ENCODE measurements around the gene ANP32E.
"Not testable (repeated sequence)": the region's sequence is repeated elsewhere in the genome, so short reads cannot be mapped to it uniquely, and the experiment has no call there.

Gene ANP32E

DNA sequence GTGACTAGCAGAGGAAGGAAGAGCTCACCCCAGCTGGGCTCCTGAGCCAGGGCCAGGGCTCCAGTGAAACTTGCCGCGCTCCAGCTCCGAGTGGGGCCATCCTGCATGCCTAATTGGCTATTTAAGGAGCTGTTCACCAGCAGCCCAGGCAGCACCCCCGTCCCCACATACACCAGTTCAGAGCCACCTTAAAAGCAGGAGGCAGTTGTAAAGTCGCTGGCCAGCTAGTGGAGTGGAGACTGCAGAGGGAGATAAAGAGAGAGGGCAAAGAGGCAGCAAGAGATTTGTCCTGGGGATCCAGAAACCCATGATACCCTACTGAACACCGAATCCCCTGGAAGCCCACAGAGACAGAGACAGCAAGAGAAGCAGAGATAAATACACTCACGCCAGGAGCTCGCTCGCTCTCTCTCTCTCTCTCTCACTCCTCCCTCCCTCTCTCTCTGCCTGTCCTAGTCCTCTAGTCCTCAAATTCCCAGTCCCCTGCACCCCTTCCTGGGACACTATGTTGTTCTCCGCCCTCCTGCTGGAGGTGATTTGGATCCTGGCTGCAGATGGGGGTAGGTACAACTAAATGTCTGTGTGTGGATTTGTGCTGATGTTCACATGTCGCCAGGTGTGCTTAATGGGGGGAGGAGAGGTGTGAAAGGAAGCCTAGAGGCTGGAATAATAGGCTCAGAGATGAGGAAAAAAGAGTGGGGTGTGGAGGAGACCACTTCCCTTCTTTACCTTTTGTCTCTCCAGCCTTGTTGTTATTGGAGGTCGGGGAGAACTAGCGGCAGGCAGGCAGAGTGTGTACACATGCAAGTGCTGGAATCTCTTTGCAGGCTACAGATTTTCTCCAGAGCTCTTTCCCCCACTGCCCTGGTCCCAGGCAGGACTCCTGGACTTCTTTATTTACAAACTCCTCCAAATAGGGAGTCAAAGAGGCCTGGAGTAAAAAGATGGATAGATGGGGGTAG lies 22.0 kb upstream of the ANP32E start, which contains the start of gene CA14:
Gene CA14, plus strand, starts transcription at position 151 of the 962 bp plus-strand sequence. Its CDS starts 355 bp downstream, at position 506.
- no peak for DNase-seq (ENCODE audit: low read depth in 2 of 2)

DNA sequence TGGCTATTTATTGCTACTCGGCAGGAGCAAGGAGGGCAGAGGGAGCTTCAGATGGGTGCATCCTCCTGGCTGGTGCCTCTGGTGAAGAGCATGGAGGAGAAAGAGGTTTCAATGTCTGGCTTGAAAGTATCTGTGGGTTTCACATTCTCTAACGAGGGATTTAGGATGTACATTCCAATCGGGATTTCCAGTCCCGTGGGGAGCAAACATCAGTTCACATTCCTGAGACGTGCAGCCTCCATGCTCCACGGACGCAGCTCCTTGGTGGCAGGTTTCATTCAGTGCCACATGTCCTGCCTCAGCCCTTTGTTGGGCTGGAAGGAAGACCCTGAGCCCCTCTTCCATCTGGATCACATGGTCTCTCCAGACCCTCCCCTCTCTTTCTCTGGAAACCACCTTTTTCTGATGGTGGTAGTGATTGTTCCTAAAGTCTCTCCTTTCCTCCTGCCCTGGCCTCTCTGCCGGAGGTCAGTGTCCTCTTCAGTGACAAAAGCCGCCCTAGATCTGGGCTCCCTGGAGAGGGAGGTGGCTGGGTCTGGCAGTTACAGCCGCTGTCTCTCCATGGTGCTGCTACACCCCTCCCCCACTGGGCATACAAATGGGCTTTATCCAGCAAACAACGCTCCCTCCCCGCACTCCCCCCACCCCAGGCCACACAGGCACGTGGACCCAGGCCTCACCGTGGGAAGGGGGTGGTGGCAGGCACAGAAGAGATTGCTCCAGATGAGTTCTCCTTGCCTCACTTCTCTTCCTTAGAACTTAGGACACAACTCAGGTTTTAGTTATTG lies 20.8 kb upstream of the ANP32E start:
- DNase-seq (ENCODE audit: low read depth in 2 of 2): no peak

DNA sequence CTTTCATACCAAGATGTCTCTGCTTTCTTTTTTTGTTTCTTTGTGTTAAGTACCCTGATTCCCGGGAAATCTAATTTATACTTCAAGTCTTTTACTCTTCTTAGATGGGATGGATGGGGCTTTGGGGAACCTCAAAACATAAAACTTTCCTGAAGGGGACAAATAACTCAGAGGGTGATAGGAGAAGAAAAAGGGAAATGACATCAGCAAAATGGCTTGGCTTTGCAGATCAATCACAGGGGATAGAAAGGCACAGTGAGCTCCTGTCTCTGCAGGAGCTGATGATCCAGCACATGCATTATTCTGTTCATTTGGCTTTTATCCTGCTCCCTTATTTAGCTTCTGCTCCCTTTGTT lies 20.3 kb upstream of the ANP32E start:
- DNase-seq (ENCODE audit: low read depth in 2 of 2): no peak

DNA sequence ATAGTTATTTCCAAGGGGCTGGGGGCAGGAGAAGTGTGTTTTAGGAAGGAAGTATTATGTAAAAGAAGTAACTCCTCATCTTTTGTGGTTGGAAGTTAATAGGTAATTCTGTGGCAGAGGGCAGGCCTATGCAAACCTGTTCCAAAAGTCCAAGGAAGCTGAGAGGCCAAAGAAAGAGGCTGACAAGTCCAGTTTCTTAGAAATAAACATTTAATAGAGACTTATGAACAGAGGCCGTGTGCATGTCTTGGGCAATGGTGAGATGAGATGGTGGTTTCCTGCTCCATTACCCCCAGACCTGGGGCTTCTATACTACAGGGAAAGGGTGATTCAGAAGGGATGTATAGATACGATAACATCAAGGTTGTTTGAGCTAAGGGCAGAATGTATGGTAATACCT lies 14.0 kb upstream of the ANP32E start:
- DNase-seq (ENCODE audit: low read depth in 2 of 2): no peak

DNA sequence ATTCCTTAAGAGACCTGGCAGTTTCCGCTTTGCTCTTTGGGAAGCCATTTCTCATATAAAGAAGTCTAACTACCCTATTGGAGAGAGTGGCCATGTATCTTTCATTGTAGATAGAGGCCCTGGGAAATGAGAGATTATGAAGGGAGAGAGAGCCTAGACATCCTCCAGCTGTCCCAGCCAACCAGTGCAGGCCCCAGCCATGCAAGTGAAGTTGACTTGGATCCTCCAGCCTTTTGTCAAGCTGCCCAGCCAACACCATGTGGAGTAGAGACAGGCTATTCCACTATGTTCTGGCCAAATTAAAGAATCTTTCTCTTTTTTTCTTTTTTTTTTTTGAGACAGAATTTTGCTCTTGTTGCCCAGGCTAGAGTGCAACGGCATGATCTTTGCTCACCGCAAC lies 7.1 kb upstream of the ANP32E start:
- no peak for DNase-seq (ENCODE audit: low read depth in 2 of 2)

DNA sequence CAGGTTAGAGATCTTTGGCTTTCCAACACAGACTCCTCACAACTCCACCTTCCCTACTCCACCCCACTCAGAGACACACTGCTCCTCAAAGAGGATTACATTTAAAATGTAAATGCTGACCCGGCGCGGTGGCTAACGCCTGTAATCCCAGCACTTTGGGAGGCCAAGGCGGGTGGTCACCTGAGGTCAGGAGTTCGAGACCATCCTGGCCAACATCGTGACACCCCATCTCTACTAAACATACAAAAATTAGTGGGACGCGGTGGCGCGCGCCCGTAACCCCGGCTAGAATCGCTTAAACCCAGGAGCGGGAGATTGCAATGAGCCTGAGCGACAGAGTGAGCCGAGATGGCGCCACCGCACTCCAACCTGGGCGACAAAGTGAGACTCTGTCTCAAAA lies 1.8 kb upstream of the ANP32E start:
- no peak for DNase-seq (ENCODE audit: low read depth in 2 of 2)

DNA sequence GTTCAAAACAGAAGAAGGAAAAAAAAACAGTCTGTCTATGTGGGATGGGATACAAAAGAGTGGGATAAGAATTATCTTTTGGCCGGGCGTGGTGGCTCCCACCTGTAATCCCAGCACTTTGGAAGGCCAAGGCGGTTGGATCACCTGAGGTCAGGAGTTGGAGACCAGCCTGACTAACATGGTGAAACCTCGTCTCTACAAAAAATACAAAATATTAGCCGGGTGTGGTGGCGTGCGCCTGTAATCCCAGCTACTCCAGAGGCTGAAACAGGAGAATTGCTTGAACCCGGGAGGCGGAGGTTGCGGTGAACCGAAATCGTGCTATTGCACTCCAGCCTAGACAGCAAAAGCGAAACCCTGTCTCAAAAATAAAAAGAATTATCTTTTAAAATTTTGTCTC lies 1.3 kb upstream of the ANP32E start:
- DNase-seq (ENCODE audit: low read depth in 2 of 2): not testable (repeated sequence)

DNA sequence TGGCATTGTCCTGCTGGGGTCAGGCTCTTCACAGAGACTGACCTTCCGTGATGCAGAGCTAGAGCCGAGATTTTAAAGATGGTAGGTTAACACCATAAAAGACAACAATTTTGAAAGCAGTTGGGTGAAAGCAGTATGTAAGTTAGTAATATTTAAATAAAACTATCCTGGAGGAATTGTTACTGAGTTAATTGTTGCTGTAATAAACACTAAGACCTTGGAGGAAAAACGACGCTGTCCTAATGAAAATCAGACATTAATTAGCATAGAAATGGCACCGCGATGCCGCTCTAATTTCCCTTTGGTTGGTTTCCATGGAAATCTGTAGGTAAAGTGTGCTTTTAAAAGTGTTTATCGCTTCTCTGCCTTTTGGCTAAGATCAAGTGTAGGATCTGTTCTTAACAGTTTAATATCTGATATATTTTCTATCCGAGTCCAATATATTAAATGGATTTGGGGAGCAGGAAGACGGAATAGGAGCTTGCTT lies 745 bp upstream of the ANP32E start:
- DNase-seq (ENCODE audit: low read depth in 2 of 2): no peak

DNA sequence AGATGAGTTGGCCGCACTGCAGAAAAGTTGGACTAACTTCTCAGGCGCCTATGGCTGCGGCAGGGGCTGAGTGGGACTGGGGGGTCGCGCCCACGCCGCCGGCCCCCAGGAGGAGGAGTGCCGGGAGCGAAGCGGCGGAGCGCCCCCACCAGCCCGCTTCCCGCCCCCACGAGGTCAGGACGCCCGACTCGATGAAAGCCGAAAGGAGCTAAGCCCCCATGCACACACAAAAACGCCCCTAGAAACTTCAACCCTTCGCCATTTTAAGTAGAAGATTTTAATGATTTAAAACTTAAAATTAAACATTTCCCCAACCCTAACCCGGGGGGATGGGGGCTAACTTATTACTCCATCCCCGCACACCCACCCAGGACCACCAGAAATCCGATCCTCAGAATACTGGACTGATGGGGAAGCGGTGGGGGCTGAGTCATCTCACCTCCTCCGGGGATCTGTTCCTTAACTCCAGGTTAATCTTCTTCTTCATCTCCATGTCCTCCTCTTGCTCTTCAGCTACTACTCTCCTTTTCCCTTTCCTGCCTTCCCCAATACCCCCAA lies 539 bp downstream of the ANP32E start:
- DNase-seq (ENCODE audit: low read depth in 2 of 2): peak in 1 of 2 donors; percentile 27

DNA sequence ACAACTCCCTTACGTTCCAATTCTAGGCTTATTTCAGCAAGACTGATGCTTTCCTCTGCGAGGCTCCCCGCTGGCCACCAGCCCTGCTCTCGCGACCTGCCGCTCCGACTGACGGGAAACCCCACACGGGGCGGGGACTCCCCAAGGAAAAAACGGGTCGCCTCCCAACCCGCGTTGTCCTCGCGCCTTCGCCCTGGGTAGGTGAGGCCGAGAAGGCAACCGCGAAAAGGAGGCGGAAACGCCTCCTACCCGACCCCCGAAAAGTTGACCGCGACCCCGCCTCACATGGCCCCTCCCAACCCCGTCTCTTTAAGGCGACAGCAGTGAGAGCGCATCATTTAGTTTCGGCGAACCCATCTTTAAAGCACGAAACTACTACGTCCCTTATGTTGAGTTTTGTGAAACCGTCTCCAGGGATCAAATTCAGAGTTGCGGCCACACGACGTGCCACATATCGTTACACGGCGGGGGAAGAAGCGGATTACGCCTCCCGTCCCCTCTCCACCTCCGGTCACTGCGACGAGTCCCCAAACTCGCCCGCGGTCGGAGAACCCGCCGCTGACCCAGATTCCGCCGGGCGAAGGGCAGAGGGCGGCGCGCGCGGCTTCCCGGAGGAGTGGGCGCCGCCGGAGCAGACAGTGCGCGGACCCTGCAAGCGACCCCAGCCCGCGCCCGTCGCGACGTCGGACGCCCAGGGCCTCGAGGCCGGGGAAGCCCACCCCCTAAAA lies 1.2 kb downstream of the ANP32E start:
- peak; percentile 81 to 89 for DNase-seq (ENCODE audit: low read depth in 2 of 2)

DNA sequence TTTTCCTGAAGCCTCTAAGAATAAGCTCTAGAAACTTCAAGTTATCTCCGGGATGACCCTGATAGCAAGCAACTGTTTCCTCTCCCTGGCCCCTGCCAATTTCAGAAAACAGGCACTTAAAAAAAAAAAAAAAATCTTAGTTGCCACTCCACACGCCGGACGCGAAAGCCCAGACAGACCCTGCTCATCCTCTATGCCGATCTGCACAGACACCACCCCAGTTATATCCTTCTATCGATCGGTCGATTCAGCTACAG lies 1.7 kb downstream of the ANP32E start:
- DNase-seq (ENCODE audit: low read depth in 2 of 2): no peak

DNA sequence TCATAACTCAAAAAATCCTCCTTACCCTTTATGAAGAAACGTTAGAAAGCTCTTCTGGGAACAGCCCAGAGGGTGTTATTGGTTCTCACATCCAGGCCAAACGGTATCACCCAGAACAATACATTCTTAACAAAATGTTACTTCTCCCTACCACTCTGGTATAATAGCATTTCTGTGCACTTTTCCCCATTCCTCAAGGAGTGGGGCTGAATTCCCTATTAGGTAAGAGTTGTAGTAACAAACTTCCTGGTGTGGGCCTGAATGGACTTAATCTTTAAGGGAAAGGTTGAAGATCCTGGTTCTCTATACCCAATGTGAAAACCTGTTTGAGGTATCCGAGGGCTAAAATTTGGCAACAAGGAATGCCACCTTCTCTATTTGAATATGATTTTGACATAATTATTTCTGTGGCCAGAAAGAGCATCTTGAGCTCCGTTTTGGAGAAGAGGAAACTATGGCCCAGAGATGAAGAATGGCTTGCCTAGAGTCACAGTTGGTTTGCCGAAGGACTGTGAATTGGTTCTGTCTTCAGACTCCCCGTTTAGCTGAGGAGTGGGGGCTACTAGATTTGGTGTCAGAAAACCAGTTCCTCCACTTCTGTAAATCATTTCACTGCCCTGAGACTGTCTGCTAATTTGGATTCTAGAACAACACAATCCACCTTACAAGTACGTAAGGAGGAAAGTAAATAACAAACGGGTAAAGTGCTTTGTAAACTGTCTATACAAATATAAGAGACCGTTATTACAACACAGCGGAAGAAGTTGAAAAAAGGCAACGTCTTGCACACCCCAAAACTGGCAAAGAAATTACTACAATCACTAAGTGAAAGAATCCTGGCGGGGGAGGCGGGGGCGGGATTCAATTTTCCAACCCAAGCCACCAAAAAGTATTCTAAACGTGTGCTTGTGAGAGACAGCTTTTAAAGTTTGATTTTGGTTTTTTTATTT lies 2.3 kb downstream of the ANP32E start:
- peak in 1 of 2 donors; percentile 42 for DNase-seq (ENCODE audit: low read depth in 2 of 2)

DNA sequence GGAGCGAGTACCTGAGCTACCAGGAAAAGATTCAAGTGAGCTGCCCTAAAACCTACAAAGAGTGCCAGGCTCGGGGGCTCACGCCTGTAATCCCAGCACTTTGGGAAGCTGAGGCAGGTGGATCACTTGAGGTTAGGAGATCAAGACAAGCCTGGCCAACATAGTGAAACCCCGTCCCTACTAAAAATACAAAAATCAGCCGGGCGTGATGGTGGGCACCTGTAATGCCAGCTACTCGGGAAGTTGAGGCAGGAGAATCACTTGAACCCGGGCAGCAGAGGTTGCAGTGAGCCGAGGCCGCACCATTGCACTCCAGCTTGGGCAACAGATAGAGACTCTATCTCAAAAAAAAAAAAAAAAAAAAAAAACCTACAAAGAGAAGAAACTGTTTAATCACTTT lies 3.0 kb downstream of the ANP32E start:
- not testable (repeated sequence) for DNase-seq (ENCODE audit: low read depth in 2 of 2)

DNA sequence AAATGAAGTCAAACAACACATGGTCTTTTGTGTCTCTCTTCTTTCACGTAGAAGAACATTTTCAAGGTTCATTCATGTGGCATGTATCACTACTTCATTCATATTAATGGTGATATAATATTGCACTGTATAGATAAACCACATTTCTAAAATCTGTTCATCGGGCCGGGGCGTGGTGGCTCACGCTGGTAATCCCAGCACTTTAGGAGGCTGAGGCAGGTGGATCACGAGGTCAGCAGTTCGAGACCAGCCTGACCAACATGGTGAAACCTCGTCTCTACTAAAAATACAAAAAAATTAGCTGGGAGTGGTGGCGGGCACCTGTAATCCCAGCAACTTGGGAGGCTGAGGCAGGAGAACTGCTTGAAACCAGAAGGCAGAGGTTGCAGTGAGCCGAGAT lies 7.7 kb downstream of the ANP32E start:
- not testable (repeated sequence) for DNase-seq (ENCODE audit: low read depth in 2 of 2)

DNA sequence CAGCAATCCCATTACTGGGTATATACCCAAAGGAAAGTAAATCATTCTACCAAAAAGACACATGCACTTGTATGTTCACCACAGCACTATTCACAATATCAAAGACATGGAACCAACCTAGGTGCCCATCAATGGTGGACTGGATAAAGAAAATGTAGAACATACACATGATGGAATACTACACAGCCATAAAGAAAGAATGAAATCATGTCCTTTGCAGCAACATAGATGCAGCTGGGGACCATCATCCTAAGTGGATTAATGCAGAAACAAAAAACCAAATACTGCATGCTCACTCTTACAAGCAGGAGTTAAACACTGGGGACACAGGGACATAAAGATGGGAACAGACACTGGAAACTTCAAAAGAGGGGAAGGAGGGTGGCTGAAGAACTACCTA lies 8.7 kb downstream of the ANP32E start:
- DNase-seq (ENCODE audit: low read depth in 2 of 2): no peak

DNA sequence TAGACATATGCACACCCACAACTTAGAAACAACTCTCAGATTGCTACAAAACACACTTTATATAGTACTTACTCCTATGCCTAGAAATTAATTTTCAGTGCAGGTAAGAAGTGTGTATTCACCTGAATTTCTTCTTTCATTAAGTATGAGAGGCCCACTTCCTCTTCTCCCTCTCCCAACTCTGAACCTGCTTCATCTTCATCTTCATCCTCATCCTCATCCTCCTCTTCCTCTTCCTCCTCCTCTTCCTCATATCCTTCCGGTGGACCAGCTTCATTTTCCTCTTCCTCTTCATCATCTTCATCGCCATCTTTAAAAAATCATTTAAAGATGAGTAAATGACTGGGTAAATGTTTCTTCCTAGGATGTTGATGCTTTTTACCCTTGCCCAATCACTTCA lies 9.4 kb downstream of the ANP32E start:
- DNase-seq (ENCODE audit: low read depth in 2 of 2): no peak

DNA sequence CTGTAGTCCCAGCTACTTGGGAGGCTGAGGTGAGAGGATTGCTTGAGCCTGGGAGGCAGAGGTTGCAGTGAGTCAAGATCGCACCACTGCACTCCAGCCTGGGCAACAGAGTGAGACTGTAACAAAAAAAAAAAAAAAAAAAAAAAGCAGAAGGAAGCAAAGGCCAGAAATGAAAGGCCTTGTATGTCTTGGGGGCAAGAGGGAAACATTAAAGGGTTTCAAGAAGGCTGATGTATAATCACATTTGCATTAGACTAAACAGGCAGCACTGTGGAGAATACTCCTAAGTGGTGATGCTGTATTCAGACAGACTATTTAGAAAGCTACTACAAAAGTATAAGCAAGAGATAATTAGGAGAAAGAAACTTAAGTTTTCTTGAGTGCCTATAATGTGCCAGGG lies 10.4 kb downstream of the ANP32E start:
- no peak for DNase-seq (ENCODE audit: low read depth in 2 of 2)

DNA sequence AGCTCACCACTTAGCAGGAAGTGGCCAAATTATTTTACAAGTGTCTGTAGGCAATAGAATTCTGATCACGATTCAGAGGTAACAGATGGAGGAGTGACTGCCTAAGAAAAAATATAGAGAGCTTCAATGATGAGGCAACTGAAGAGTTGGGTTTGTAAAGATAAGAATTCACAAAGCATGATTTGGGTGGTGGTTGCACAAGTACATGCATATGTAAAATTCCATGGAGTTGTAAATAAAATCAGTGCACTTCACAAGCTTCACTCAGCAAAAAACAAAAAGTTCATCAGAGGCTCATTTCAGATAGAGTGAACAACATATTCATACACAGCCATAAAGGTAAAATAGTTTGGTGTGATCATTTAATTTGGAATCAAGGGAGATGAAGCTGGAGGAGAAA lies 10.9 kb downstream of the ANP32E start:
- DNase-seq (ENCODE audit: low read depth in 2 of 2): no peak

DNA sequence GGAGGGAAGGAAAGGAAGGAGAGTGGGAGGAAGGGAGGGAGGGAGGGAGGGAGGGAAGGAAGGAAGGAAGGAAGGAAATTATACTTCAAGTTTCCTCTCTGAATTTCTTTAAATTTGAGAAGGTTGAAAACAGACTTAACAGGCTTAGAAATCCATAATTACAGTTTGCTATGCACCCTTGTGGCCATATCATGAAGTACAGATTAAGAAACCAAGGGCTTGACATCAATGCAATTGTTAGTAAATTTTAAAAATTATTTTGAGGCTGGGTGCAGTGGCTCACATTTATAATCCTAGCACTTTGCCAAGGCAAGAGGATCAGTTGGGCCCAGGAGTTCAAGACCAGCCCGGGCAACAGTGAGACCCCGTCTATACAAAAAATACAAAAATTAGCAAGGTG lies 14.4 kb downstream of the ANP32E start:
- no peak for DNase-seq (ENCODE audit: low read depth in 2 of 2)

DNA sequence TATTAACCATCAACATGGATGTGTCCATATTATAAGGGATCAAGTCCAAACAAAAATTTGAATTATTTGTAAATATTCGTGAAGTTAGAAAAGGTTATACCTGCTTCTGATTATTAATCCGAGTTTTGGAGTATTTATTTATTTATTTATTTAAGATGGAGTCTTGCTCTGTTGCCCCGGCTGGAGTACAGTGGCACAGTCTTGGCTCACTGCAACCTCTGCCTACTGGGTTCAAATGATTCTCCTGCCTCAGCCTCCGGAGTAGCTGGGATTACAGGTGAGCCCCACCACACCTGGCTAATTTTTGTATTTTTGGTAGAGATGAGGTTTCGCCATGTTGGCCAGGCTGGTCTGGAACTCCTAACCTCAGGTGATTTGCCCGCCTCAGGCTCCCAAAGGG lies 20.1 kb downstream of the ANP32E start:
- not testable (repeated sequence) for DNase-seq (ENCODE audit: low read depth in 2 of 2)

Measured in stimulated activated CD4-positive, alpha-beta T cell treated with anti-CD3 and anti-CD28 coated beads, Interleukin-4, amount 100 ng/mL, for 48 hours (primary cell).